ENCODE data around the gene SLITRK2. TPM values are rescaled to one million over a fixed set of nuclear protein-coding genes. Genes with fewer than 3 reads are reported as not detected.

The SLITRK2 gene
- total and polyA plus RNA-seq, 8 donors, result 0.61 to 7.2 (median 4.4) TPM

- Histone ChIP-seq H3K4me3 (no peak overlapping the region), H3K36me3 (no peaks in the 10 kb centered on the region), H3K27me3 (peaks cover 26 to 59% of the 10 kb centered on the region in 2 donors), H3K9me3 (no peaks in the 10 kb centered on the region), H3K27ac (no peak overlapping the region), H3K4me1 (no peaks in the 10 kb centered on the region)
- ATAC-seq, result no peak
- intact Hi-C loops (cut with DNase I), result no loop called here
- no peak for TF ChIP-seq CTCF (IDR thresholded peaks at IDR 0.05)
- DNase-seq, result peak in 1 of 4 donors; percentile 57
Measured at GRCh38 chrX:145821291-145821897, 3.8 kb downstream of the SLITRK2 start.

GRCh38 chrX:145821898-145822571, 4.4 kb downstream of the SLITRK2 start:
- no peaks in the 10 kb centered on the region for H3K9me3 ChIP-seq
- ATAC-seq (no peak), DNase-seq (no peak)
- H3K27me3 ChIP-seq, result peaks cover 20 to 53% of the 10 kb centered on the region in 2 donors
- no peaks in the 10 kb centered on the region for H3K36me3 ChIP-seq
- H3K4me3 ChIP-seq, result no peak overlapping the region
- intact Hi-C loops (cut with DNase I), result no loop called here
- TF ChIP-seq CTCF (IDR thresholded peaks at IDR 0.05), result no peak
- no peaks in the 10 kb centered on the region for H3K4me1 ChIP-seq
- no peak overlapping the region for H3K27ac ChIP-seq

- Histone ChIP-seq H3K27ac (no peak overlapping the region), H3K9me3 (no peaks in the 10 kb centered on the region), H3K4me3 (no peak overlapping the region), H3K36me3 (no peaks in the 10 kb centered on the region), H3K27me3 (peaks cover 19 to 43% of the 10 kb centered on the region in 2 donors), H3K4me1 (no peaks in the 10 kb centered on the region)
- DNase-seq (no peak), ATAC-seq (no peak)
- intact Hi-C loops (cut with DNase I), result no loop called here
- TF ChIP-seq CTCF (IDR thresholded peaks at IDR 0.05), result no peak
Measured at GRCh38 chrX:145823132-145823531, 5.5 kb downstream of the SLITRK2 start.

GRCh38 chrX:145825896-145826295, 8.3 kb downstream of the SLITRK2 start:
- Histone ChIP-seq H3K27ac (no peak overlapping the region), H3K36me3 (no peaks in the 10 kb centered on the region), H3K9me3 (no peaks in the 10 kb centered on the region), H3K27me3 (peaks cover 0 to 17% of the 10 kb centered on the region in 2 donors), H3K4me3 (no peak overlapping the region), H3K4me1 (no peaks in the 10 kb centered on the region)
- no peak for TF ChIP-seq CTCF (IDR thresholded peaks at IDR 0.05)
- no peak for ATAC-seq
- intact Hi-C loops (cut with DNase I), result no loop called here
- DNase-seq, result peak in 1 of 4 donors; percentile 43

GRCh38 chrX:145826466-145826865, 8.8 kb downstream of the SLITRK2 start:
- Histone ChIP-seq H3K4me1 (no peaks in the 10 kb centered on the region), H3K36me3 (no peaks in the 10 kb centered on the region)
- ATAC-seq, result no peak

More at GRCh38 chrX:145826466-145826865, 8.8 kb downstream of the SLITRK2 start:
- H3K27me3 ChIP-seq, result peaks cover 0 to 12% of the 10 kb centered on the region in 2 donors
- no peak for DNase-seq
- intact Hi-C loops (cut with DNase I), result no loop called here
- TF ChIP-seq CTCF (IDR thresholded peaks at IDR 0.05), result no peak
- no peak overlapping the region for H3K4me3 ChIP-seq
- H3K27ac ChIP-seq, result no peak overlapping the region
- H3K9me3 ChIP-seq, result no peaks in the 10 kb centered on the region

Data from left lung (tissue), 10 donors.